ENCODE measurements around the gene DCBLD1.
"Not testable (repeated sequence)": the region's sequence is repeated elsewhere in the genome, so short reads cannot be mapped to it uniquely, and the experiment has no call there.

DCBLD1 gene

DNA sequence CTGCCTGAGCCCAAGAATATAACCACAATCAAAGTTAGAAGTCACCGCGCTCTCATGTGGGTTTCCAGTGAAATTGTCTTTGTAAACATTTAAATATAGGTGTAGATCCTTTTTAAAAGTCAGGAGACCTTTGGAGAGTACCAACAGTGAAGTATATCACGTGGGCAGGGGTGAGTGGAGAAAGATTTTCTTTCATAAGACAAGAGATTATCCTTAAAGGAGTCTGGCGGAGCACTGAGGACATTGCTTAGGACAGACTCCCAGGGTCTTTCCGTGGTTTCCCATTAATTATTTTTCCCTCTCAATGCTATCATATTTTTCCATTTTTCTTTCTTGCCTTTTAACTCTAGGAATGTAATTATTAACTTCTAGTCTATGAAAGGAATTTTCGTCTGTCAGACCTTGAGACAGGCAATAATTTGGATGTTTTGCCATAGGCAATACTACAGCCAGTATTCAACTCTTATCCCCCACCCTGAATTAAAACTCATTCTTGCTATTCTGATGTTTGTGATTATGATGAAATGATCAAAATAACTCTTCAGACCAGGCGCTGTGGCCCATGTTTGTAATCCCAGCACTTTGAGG lies 31.4 kb downstream of the DCBLD1 start:
- no peak for TF ChIP-seq ZFX (IDR thresholded peaks at IDR 0.05; ENCODE audit: borderline replicate concordance)
- TF ChIP-seq, protein P1, sequence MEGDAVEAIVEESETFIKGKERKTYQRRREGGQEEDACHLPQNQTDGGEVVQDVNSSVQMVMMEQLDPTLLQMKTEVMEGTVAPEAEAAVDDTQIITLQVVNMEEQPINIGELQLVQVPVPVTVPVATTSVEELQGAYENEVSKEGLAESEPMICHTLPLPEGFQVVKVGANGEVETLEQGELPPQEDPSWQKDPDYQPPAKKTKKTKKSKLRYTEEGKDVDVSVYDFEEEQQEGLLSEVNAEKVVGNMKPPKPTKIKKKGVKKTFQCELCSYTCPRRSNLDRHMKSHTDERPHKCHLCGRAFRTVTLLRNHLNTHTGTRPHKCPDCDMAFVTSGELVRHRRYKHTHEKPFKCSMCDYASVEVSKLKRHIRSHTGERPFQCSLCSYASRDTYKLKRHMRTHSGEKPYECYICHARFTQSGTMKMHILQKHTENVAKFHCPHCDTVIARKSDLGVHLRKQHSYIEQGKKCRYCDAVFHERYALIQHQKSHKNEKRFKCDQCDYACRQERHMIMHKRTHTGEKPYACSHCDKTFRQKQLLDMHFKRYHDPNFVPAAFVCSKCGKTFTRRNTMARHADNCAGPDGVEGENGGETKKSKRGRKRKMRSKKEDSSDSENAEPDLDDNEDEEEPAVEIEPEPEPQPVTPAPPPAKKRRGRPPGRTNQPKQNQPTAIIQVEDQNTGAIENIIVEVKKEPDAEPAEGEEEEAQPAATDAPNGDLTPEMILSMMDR (IDR thresholded peaks at IDR 0.05) = no peak
- H3K27ac ChIP-seq = no peak overlapping the region

DNA sequence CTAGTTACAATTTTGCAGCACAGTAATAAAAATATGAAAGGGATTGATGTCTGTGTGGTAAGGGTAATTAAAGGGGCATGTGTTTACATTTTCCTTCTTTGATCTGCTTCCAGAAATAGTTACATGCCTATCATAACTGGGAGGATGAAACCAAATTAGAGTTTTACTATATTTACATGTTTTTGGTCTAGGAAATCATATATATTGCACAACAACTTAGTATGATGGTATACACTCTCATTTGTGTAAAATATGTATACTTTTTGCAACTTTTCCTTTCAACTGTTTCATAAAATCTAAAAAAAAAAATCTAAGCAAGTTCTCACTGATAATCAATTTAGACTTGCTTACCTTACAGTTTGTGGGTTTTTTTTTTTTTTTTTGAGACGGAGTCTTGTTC lies 32.2 kb downstream of the DCBLD1 start:
- no peak overlapping the region for H3K27ac ChIP-seq
- TF ChIP-seq ZFX (IDR thresholded peaks at IDR 0.05; ENCODE audit: borderline replicate concordance) = no peak
- TF ChIP-seq, protein P1 (IDR thresholded peaks at IDR 0.05) = no peak

DNA sequence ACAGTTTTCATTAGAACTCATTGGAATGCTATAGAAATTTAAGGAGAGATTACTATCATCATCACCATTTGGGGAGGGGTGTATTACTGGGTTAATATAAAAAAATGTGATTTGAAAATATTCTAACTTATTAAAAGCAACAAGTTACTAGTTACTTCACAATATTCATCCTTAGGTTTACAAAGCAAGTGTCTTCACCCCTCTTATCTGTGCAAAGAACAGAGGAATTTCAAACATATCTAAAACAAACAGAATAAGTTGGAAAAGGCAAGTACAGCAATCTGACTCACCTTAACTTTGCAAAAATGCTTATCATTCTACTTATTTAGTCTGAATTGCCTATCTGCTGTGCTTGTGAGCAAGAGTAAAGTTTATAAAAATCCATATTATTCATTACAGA lies 32.9 kb downstream of the DCBLD1 start:
- H3K27ac ChIP-seq = no peak overlapping the region
- TF ChIP-seq, protein P1 (IDR thresholded peaks at IDR 0.05) = no peak
- TF ChIP-seq ZFX (IDR thresholded peaks at IDR 0.05; ENCODE audit: borderline replicate concordance) = no peak

DNA sequence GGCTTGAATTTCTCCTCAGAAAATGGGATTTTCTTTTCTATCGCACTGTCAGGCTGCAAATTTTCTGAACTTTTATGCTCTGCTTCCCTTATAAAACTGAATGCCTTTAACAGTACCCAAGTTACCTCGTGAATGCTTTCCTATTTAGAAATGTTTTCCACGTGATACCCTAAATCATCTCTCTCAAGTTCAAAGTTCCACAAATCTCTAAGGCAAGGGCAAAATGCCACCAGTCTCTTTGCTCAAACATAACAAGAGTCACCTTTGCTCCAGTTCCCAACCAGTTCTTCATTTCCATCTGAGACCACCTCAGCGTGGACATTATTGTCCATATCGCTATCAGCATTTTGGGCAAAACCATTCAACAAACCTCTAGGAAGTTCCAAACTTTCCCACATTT lies 35.5 kb downstream of the DCBLD1 start:
- H3K27ac ChIP-seq = not testable (repeated sequence)

DNA sequence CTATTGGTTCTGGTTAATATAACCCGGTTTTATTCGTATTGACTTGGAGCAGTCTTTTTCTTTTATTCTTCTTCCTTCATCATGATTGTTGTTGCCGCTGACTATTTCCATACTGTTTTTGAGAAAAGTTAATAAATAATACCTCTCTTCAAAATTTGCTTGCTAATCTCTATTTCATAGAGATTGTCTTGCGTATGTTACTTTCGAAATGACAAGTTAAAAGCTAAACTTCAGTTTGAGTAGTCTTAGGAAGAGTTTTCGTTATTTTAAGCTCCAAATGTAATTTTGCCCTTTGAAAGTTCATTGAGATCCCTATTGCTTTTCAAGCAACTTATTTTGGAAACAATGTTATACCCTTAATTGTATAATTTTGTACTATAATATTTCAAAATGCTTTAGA lies 36.4 kb downstream of the DCBLD1 start:
- TF ChIP-seq, protein P1 (IDR thresholded peaks at IDR 0.05) = no peak
- no peak for TF ChIP-seq ZFX (IDR thresholded peaks at IDR 0.05; ENCODE audit: borderline replicate concordance)
- no peak overlapping the region for H3K27ac ChIP-seq

DNA sequence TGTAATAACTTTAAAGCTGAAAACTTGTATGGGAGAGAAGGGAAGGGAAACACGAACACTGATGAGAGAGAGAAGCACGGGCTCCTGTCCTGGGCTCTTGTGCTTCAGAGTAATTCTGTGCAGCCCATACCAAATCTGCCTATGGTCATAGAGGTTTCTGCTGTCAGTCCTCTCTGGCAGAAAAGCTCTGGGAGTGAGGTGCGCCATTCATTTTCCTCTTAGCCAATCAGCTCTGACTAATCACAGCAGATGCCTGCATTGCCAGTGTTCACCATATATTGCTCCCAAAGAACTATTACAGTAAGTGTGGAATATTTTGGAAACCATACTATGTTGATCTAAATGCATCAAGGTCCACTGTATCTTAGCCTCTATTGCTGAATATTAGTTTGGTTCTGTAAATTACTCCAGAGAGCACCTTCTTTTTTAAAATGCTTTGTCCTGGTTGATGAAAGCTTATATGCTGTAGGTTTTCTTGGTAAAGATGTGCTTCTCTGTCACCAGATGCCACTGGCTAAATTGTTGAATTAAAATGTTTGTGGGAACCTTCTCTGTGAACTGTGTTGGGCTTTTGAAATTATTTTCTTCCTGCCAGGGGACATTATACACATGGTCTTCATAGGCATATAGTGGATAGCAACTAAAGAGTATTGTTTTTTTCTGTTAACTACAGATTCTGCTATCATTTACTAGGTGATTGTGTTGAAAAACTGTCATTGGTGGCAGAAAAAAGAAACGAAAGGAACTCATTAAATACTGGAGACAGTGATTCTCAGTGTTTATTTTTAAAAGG lies 38.3 kb downstream of the DCBLD1 start:
- TF ChIP-seq, protein P1 (IDR thresholded peaks at IDR 0.05) = no peak
- TF ChIP-seq ZFX (IDR thresholded peaks at IDR 0.05; ENCODE audit: borderline replicate concordance) = no peak
- no peak overlapping the region for H3K27ac ChIP-seq

DNA sequence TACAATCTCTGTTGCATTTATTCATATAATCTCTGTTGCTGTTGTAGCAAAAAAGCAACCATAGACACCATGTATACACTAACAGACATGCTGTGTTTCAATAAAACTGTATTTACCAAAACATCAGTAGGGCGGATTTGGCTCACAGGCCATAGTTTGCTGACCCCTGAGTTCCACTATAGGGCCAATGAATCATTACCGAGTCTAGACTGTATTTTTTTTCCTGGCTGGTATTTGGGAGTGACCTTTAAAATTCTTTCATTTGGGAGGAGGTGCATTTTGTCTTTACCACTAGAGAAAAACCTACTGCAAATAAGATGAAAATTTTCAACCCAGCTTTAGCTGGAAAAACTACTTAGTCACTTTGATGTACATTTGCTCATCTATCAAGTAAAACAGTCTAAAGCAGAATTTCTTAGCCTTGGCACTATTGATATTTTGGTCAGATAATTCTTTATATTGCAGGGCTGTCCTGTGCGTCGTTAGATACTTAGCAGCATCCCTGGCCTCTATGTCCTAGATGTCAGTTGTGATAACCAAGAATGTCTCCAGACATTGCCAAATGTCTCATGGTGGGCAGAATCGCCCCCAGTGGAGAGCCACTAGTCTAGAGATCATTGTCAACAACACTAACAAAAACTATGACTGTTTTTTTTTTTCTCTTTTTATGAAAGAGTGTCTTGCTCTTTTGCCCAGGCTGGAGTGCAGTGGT lies 39.5 kb downstream of the DCBLD1 start:
- H3K27ac ChIP-seq = no peak overlapping the region
- TF ChIP-seq, protein P1 (IDR thresholded peaks at IDR 0.05) = no peak
- no peak for TF ChIP-seq ZFX (IDR thresholded peaks at IDR 0.05; ENCODE audit: borderline replicate concordance)
